ENCODE results near the gene KNSTRN. TPM values are rescaled to one million over a fixed set of nuclear protein-coding genes. Genes with fewer than 3 reads are reported as not detected.

KNSTRN gene
- total and polyA plus RNA-seq, 2 of the 13 experiments (the other 11 are each of a cell fraction or from before 2014, with no cell fraction given) = 20.3 to 62.3 TPM

DNA sequence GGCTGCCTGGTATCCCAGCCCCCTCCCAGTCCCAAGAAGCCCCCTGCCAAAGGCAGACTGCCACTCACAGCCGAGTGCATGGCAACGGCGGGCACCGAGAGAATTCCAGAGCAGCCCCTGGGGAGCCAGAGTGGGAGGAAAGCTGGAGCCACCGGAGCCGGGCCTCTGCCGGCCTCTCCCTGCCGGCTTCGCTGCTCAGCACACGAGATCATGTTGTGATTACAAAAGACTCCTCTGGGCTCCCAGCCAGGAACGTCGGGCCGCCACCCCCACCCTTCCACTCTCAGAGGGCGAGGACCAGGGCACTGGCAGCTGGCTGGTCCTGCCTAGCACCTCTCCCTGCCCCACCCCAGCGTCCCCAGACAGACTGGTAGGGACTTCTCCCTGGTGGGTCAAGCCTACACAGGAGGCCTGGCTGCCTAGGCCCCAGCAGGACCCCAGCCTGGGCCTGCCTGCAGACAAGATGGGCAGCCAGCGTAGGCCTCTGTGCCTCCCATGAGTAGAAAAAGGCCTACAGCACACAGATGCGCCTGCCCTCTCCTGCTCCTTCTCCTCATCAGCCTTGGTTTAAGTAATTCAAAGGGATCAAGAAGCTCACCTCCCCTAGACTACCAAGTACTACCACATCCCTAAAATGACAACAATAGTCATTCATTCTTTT lies 41.7 kb upstream of the KNSTRN start, which contains the start of gene CCDC9B (continued):
- TF ChIP-seq, protein P1, sequence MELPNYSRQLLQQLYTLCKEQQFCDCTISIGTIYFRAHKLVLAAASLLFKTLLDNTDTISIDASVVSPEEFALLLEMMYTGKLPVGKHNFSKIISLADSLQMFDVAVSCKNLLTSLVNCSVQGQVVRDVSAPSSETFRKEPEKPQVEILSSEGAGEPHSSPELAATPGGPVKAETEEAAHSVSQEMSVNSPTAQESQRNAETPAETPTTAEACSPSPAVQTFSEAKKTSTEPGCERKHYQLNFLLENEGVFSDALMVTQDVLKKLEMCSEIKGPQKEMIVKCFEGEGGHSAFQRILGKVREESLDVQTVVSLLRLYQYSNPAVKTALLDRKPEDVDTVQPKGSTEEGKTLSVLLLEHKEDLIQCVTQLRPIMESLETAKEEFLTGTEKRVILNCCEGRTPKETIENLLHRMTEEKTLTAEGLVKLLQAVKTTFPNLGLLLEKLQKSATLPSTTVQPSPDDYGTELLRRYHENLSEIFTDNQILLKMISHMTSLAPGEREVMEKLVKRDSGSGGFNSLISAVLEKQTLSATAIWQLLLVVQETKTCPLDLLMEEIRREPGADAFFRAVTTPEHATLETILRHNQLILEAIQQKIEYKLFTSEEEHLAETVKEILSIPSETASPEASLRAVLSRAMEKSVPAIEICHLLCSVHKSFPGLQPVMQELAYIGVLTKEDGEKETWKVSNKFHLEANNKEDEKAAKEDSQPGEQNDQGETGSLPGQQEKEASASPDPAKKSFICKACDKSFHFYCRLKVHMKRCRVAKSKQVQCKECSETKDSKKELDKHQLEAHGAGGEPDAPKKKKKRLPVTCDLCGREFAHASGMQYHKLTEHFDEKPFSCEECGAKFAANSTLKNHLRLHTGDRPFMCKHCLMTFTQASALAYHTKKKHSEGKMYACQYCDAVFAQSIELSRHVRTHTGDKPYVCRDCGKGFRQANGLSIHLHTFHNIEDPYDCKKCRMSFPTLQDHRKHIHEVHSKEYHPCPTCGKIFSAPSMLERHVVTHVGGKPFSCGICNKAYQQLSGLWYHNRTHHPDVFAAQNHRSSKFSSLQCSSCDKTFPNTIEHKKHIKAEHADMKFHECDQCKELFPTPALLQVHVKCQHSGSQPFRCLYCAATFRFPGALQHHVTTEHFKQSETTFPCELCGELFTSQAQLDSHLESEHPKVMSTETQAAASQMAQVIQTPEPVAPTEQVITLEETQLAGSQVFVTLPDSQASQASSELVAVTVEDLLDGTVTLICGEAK (IDR thresholded peaks at IDR 0.05) = no peak
- TF ChIP-seq, protein P1 (CRISPR knock-in tag; IDR thresholded peaks at IDR 0.05) = no peak
- TF ChIP-seq ZNF501 (CRISPR knock-in tag; IDR thresholded peaks at IDR 0.05) (peak; percentile 55; the same call in 1 of the 2 replicates), TBL1XR1 (IDR thresholded peaks at IDR 0.05; ENCODE audit: borderline replicate concordance, low read length, partially characterized antibody) (no peak), KMT2A (CRISPR knock-in tag; IDR thresholded peaks at IDR 0.05) (no peak), ZFP41 (CRISPR knock-in tag; IDR thresholded peaks at IDR 0.05; ENCODE audit: borderline replicate concordance) (no peak), STAG1 (CRISPR knock-in tag; IDR thresholded peaks at IDR 0.05) (no peak), ZNF569 (CRISPR knock-in tag; IDR thresholded peaks at IDR 0.05; ENCODE audit: borderline replicate concordance) (no peak), ZNF737 (CRISPR knock-in tag; IDR thresholded peaks at IDR 0.05; ENCODE audit: borderline replicate concordance) (no peak), ZNF121 (CRISPR knock-in tag; IDR thresholded peaks at IDR 0.05) (no peak), ZNF326 (CRISPR knock-in tag; IDR thresholded peaks at IDR 0.05; ENCODE audit: borderline replicate concordance) (no peak), CCAR2 (optimal IDR thresholded peaks at IDR 0.05; ENCODE audit: low read depth, low read length) (no peak), MYC (CRISPR knock-in tag; IDR thresholded peaks at IDR 0.05; ENCODE audit: borderline replicate concordance) (peak; percentile 42; the same call in 1 of the 2 replicates), NFE2L2 (IDR thresholded peaks at IDR 0.05; ENCODE audit: low read length) (no peak), GATAD1 (CRISPR knock-in tag; IDR thresholded peaks at IDR 0.05) (no peak), ZNF510 (CRISPR knock-in tag; IDR thresholded peaks at IDR 0.05; ENCODE audit: low read depth) (no peak), ZNF615 (CRISPR knock-in tag; IDR thresholded peaks at IDR 0.05; ENCODE audit: borderline replicate concordance) (no peak), TP53 (CRISPR knock-in tag; conservative IDR thresholded peaks at IDR 0.05) (no peak)
- TF ChIP-seq, protein P2, sequence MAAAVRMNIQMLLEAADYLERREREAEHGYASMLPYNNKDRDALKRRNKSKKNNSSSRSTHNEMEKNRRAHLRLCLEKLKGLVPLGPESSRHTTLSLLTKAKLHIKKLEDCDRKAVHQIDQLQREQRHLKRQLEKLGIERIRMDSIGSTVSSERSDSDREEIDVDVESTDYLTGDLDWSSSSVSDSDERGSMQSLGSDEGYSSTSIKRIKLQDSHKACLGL (CRISPR knock-in tag; IDR thresholded peaks at IDR 0.05) = peak; percentile 51
- TF ChIP-seq, protein P3, sequence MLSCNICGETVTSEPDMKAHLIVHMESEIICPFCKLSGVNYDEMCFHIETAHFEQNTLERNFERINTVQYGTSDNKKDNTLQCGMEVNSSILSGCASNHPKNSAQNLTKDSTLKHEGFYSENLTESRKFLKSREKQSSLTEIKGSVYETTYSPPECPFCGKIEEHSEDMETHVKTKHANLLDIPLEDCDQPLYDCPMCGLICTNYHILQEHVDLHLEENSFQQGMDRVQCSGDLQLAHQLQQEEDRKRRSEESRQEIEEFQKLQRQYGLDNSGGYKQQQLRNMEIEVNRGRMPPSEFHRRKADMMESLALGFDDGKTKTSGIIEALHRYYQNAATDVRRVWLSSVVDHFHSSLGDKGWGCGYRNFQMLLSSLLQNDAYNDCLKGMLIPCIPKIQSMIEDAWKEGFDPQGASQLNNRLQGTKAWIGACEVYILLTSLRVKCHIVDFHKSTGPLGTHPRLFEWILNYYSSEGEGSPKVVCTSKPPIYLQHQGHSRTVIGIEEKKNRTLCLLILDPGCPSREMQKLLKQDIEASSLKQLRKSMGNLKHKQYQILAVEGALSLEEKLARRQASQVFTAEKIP (CRISPR knock-in tag; IDR thresholded peaks at IDR 0.05; ENCODE audit: borderline replicate concordance) = no peak
